Calu3 (cell line): Measurements from ENCODE around the gene MALAT1. TPM values are rescaled to one million over a fixed set of nuclear protein-coding genes. Genes with fewer than 3 reads are reported as not detected.
A peak's percentile ranks its signal among the peaks of the same experiment; 100 is the strongest.

Experiments
- BruUV-seq: library from RNA; stranded (reverse); fragments of 400-500 nt; replicated peaks from 2 replicates; lab custom pipeline; 2021; lab: Mats Ljungman, UMichigan
- CTCF ChIA-PET: fragments of 300-600 bp; sonication (Branson Sonifier 250); formaldehyde crosslinking; loops from one replicate; lab custom pipeline; 2022; ENCODE audit warnings: antibody characterized with exemption; lab: Charles Lee
- DNase-seq: peaks from one replicate; pipeline ENCODE4 v3.0.0; 2022
- H3K27ac Mint-ChIP-seq: one replicate; pipeline ENCODE4 v1.8.0; 2022; ENCODE audit warnings: mixed read lengths; ENCODE audit not compliant: unreplicated experiment
- H3K27me3 Mint-ChIP-seq: one replicate; pipeline ENCODE4 v1.8.0; 2022; ENCODE audit warnings: mixed read lengths; ENCODE audit not compliant: unreplicated experiment
- H3K36me3 Mint-ChIP-seq: one replicate; pipeline ENCODE4 v1.8.0; 2022; ENCODE audit warnings: mild to moderate bottlenecking, moderate library complexity, mixed read lengths; ENCODE audit not compliant: insufficient read depth, unreplicated experiment
- H3K4me1 Mint-ChIP-seq: one replicate; pipeline ENCODE4 v1.8.0; 2022; ENCODE audit warnings: mild to moderate bottlenecking, low read depth, mixed read lengths; ENCODE audit not compliant: unreplicated experiment
- H3K4me3 Mint-ChIP-seq: one replicate; pipeline ENCODE4 v1.8.0; 2022; ENCODE audit warnings: mild to moderate bottlenecking, low read depth, moderate library complexity, mixed read lengths; ENCODE audit not compliant: unreplicated experiment
- H3K9me3 Mint-ChIP-seq: one replicate; pipeline ENCODE4 v1.8.0; 2022; ENCODE audit warnings: low read depth, mixed read lengths; ENCODE audit not compliant: unreplicated experiment
- intact Hi-C: fragments of 100-400 bp; cut with micrococcal nuclease; formaldehyde crosslinking; loops from one replicate; pipeline ENCODE4 v1.10.0; 2022; ENCODE audit not compliant: unreplicated experiment
- total RNA-seq: library from RNA; stranded (reverse); gene quantifications from 2 replicates; pipeline ENCODE4 v1.2.3, GENCODE V29; 2022
- TF ChIP-seq, protein P1 (sequence below): fragments of 200-600 bp; IDR thresholded peaks from one replicate; pipeline ENCODE4 v1.8.0; 2022; ENCODE audit warnings: antibody characterized with exemption; ENCODE audit not compliant: unreplicated experiment

Gene MALAT1
- total RNA-seq, 1 experiment from 2014 or later, result 8,437 TPM

- Mint-ChIP-seq H3K9me3 (no peaks in the 10 kb centered on the region), H3K27me3 (no peaks in the 10 kb centered on the region), H3K4me1 (peaks cover 45% of the 10 kb centered on the region), H3K36me3 (peaks cover 76% of the 10 kb centered on the region), H3K4me3 (peak overlapping the region; percentile 13), H3K27ac (peak overlapping the region; percentile 11)
- peak; percentile 82 for DNase-seq
- TF ChIP-seq, protein P1, sequence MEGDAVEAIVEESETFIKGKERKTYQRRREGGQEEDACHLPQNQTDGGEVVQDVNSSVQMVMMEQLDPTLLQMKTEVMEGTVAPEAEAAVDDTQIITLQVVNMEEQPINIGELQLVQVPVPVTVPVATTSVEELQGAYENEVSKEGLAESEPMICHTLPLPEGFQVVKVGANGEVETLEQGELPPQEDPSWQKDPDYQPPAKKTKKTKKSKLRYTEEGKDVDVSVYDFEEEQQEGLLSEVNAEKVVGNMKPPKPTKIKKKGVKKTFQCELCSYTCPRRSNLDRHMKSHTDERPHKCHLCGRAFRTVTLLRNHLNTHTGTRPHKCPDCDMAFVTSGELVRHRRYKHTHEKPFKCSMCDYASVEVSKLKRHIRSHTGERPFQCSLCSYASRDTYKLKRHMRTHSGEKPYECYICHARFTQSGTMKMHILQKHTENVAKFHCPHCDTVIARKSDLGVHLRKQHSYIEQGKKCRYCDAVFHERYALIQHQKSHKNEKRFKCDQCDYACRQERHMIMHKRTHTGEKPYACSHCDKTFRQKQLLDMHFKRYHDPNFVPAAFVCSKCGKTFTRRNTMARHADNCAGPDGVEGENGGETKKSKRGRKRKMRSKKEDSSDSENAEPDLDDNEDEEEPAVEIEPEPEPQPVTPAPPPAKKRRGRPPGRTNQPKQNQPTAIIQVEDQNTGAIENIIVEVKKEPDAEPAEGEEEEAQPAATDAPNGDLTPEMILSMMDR, result peak; percentile 41
- CTCF ChIA-PET, result interaction anchor here (0.6 to 1.3 kb wide), 3 partner anchors 11 to 23 kb away, joined by 3 to 4 read pairs (median 3); partner anchors contain the start of gene FAM89B
- intact Hi-C loops, result no loop called here
- BruUV-seq, result TSS peak; percentile 29
These were observed 52.9 kb downstream of the MALAT1 start for GRCh38 chr11:65551572-65552387.

DNA sequence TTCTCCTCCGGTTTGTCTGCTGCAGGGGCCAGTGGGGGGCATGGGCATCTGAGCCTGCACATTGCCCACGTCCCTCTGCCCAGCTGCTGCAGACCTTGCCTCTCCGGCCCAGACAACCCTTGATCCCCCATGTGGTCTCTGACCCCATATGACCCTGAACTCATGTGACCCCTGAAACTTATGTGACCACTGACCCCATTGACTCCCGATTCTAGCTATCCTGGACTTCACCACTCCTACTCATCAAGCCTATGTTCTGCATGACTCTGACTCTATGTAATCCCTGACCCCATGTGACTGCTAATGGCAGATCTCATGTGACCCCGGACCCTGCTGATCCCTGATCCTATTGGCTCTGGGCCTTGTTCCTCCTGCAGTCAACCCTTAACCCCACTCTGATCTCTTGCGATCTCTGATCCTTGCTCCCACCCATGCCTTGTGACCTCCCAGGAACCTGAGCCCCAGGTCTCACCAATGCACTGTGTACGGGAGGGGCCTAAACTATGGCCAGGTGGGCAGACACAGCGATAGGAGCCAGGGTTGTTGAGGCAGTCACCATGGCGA is 53.6 kb downstream of the MALAT1 start:
- intact Hi-C loops, result no loop called here
- no peak for DNase-seq
- Mint-ChIP-seq H3K9me3 (no peaks in the 10 kb centered on the region), H3K36me3 (peaks cover 76% of the 10 kb centered on the region), H3K4me1 (peaks cover 52% of the 10 kb centered on the region), H3K27ac (peak overlapping the region; percentile 11), H3K27me3 (no peaks in the 10 kb centered on the region), H3K4me3 (peak overlapping the region; percentile 13)
- TF ChIP-seq, protein P1, result no peak
- BruUV-seq, result no TSS peak
- CTCF ChIA-PET, result interaction anchor here (0.7 to 1.3 kb wide), 2 partner anchors 11 to 20 kb away, joined by 3 to 4 read pairs; partner anchors contain the start of gene FAM89B

DNA sequence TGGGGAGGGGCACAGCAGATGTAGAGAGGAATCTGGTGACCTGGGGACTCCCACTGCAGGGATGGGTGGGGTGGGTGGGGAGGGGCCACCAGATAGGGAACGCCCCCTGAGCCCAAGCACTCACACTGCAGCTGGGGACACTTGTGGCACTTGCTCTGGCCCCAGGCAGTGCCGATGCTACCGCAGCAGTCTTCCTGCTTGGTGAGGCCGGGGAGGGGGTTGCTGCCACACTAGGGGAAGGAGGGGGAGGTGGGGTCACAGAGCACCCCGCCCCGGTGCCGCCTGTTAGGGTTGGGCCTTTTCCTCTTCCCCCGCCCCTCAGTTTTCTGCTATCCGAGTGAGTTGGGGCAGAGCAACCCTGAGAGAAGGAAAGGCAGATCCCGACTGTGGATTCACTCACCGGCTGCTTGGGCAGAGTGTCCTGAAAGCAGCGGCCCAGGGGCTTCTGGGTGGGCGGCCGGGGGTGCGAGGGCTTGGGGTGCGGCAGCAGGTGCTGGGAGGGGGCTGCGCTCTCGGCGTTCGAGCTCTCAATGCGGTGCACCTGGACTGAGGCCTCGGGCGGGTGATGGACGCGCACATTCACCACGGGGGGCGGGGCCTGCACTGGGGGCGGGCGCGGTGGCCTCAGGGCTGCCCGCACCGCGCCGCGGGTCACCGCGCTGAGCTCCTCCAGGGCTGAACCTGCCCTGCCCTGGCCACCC is 54.6 kb downstream of the MALAT1 start:
- Mint-ChIP-seq H3K36me3 (peaks cover 75% of the 10 kb centered on the region), H3K27ac (no peak overlapping the region), H3K9me3 (no peaks in the 10 kb centered on the region), H3K4me1 (peaks cover 52% of the 10 kb centered on the region), H3K4me3 (no peak overlapping the region), H3K27me3 (no peaks in the 10 kb centered on the region)
- CTCF ChIA-PET, result no interaction called here
- DNase-seq, result no peak
- intact Hi-C loops, result no loop called here
- BruUV-seq, result no TSS peak
- TF ChIP-seq, protein P1, result no peak

- no peaks in the 10 kb centered on the region for H3K9me3 Mint-ChIP-seq
- H3K4me1 Mint-ChIP-seq, result peaks cover 57% of the 10 kb centered on the region
- peak overlapping the region; percentile 77 for H3K4me3 Mint-ChIP-seq
- DNase-seq, result no peak
- H3K36me3 Mint-ChIP-seq, result peaks cover 74% of the 10 kb centered on the region
- no peaks in the 10 kb centered on the region for H3K27me3 Mint-ChIP-seq
- CTCF ChIA-PET, result interaction anchor here (0.5 kb wide), 1 partner anchor 62 kb away, joined by 3 read pairs; no protein-coding TSS in a partner anchor
- peak overlapping the region; percentile 85 for H3K27ac Mint-ChIP-seq
- intact Hi-C loops, result no loop called here
- TF ChIP-seq, protein P1, result no peak
- BruUV-seq, result no TSS peak
These were observed 55.4 kb downstream of the MALAT1 start for GRCh38 chr11:65554057-65554818.
